ENCODE results near the gene JPH2.

Gene JPH2

DNA sequence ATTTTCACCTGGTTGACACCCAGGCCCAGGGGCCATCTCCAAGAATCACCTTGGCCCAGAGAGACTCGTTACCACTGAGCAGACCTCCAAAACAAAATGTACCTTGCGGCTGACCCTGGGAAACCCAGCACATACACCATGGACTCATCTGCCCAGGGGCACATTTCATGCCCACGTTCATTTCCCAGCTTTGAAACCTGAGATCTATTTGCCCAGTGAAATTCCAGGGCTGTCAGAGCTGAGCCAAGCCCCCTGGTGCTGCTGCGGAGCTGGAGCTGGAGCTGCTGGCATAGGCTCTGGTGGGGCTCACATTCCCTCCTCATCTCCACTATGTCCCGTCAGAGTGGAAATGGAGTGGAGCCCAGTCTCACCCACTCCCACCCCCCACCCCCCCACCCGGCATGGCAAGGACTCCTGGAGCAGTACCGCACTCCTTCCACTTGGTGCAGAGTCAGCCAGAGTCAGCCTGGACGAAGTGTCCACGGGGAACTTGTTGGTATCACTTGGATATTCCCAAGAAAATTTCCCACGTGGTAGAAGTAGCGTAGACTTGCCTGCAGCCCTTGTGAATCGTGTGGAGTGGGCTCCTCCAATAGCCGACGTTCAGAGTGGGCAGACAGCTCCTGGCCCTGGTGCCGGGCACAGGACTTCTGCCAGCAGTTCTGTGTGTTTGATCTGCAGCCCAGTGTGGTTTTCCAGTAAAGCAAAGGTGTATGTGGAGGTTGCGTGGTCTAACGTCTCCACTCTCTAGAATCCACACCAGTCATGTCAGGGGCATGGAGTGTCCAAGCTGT, 41.7 kb upstream of the JPH2 start:
- no peak for DNase-seq (ENCODE audit: extremely low read depth, low read depth)
- TF ChIP-seq, protein P1, sequence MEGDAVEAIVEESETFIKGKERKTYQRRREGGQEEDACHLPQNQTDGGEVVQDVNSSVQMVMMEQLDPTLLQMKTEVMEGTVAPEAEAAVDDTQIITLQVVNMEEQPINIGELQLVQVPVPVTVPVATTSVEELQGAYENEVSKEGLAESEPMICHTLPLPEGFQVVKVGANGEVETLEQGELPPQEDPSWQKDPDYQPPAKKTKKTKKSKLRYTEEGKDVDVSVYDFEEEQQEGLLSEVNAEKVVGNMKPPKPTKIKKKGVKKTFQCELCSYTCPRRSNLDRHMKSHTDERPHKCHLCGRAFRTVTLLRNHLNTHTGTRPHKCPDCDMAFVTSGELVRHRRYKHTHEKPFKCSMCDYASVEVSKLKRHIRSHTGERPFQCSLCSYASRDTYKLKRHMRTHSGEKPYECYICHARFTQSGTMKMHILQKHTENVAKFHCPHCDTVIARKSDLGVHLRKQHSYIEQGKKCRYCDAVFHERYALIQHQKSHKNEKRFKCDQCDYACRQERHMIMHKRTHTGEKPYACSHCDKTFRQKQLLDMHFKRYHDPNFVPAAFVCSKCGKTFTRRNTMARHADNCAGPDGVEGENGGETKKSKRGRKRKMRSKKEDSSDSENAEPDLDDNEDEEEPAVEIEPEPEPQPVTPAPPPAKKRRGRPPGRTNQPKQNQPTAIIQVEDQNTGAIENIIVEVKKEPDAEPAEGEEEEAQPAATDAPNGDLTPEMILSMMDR (IDR thresholded peaks at IDR 0.05; ENCODE audit: low read depth, low read length) = no peak

DNA sequence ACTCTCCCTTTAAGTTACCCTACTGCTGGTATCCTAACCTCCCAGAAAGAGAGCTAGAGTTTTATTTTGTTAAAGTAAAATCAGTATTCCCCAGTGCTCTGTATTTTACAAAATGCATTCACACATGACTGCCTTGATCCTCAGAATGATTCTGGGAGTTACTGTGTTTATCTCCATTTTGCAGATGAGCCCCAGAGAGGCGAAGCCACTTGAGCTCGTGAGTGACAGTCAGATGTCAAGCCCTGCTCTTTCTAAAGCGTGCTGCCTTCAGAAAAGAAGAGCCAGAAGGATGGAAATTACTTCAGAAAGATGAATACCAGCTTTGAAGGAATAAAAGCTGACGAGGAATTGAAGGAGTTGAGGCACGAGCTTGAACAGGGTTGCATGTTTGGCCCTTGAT, 37.6 kb upstream of the JPH2 start:
- TF ChIP-seq, protein P1 (IDR thresholded peaks at IDR 0.05; ENCODE audit: low read depth, low read length) = no peak
- no peak for DNase-seq (ENCODE audit: extremely low read depth, low read depth)

DNA sequence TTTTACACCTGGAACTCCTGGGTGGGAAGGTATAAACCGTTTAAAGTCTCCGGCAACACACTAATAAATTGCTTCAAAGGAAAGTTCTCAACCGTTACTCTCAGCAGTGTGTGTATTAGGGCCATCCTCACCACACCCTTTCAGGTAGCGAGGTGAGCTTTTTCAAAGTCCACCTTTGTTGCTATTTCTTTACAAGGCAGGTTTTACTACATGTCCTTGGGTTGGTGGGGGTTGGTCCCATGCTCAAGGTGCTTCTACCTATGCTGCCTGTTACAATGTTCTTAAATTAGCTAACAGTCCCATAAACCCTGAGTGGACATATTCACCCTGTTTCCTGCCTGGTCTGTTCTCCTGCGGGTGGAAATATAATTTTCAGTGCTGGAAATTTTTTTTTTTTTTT, 36.7 kb upstream of the JPH2 start:
- TF ChIP-seq, protein P1 (IDR thresholded peaks at IDR 0.05; ENCODE audit: low read depth, low read length) = no peak
- DNase-seq (ENCODE audit: extremely low read depth, low read depth) = no peak

DNA sequence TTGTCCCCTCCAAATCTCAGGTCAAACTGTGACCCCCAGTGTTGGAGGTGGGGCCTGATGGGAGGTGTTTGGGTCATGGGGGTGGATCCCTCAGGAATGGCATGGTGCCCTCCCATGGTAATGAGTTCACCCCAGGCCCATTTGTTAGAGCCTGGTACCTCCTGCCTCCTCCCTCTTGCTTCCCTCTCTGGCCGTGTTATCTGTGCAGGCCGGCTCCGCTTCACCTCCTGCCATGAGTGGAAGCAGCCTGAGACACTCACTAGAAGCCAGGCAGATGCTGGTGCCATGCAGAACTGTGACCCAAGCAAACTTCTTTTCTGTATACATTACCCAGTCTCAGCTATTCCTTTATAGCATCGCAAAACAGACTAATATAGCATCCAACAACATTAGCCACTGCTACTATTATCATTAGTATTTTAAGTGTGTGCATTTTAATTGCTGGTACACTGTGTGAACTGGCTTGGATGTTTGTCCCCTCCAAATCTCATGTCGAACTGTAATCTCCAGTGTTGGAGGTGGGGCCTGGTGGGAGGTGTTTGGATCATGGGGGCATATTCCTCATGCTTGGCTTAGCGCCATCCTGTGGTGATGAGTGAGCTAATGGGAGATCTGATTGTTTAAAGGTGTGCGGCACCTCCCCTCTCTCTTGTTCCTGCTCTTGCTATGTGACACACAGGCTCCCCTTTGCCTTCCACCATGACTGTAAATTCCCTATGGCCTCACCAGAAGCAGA, 35.8 kb upstream of the JPH2 start:
- TF ChIP-seq, protein P1 (IDR thresholded peaks at IDR 0.05; ENCODE audit: low read depth, low read length) = no peak
- DNase-seq (ENCODE audit: extremely low read depth, low read depth) = no peak

DNA sequence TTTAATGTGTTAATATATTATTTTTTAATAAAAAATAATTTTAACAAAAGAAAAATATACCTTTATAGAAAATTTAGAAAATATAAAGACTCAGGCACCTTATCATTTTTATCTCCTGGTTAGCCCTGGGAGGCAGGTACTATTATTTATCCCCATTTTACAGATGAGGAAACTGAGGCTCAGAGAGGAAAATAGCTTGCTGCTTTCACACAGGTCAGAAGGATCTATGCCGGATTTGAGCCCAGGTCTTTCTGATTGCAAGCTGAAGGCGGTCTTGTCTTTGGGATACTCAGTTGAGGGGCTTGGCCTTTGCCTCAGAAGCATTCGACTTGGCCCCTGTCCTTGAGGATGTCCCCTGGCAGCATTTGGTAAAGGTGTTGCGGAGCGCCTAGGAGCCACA, 35.0 kb upstream of the JPH2 start:
- no peak for DNase-seq (ENCODE audit: extremely low read depth, low read depth)
- TF ChIP-seq, protein P1 (IDR thresholded peaks at IDR 0.05; ENCODE audit: low read depth, low read length) = no peak

DNA sequence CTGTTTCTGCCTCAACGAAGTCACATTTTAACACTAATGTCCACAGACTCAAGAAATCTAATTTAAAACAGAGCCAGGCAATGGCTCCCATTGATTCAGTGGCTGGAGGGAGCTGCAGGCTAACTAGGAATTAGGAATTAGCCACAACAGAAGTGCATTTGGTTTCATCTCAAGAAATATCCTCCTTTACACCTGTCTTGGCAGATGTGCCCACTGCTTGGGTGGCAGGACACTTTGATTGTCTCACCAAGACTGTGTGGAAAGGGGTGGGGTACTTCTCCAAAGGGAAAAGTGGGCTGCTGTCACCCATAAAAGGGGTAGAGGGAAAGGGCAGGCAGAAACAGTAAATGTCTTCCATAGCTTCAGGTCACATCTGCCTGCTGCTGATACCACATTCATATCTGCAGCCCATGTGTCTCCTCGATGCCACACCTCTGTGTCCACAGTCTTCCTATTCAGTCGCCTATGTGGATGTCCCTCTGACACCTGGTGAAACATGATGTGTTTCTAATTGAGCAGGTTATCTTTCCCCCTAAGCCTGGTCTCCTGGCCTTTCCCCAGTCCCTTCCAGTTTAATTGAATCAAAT, 34.5 kb upstream of the JPH2 start:
- TF ChIP-seq, protein P1 (IDR thresholded peaks at IDR 0.05; ENCODE audit: low read depth, low read length) = no peak

DNA sequence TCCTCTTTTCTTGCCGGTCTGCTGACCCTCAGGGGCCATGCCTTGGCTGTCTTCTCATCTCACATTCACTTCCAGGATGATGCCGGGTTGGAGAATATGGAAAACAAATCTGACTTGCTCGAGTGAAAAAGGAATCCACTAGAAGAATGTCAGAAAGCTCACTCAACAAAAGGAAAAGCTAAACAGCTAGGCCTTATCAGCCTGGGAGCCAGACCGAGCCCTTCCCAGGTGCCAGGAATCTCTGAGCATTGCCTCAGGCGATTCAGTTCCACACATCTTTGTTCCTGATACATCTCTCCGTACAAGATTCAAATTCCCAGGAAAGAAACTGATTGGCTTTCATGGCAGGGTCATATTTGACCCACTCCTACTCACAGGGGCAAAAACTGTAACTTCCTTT, 32.8 kb upstream of the JPH2 start:
- TF ChIP-seq, protein P1 (IDR thresholded peaks at IDR 0.05; ENCODE audit: low read depth, low read length) = no peak
- DNase-seq (ENCODE audit: extremely low read depth, low read depth) = no peak

More for the DNA sequence above, 34.5 kb upstream of the JPH2 start:
- no peak for DNase-seq (ENCODE audit: extremely low read depth, low read depth)

Measured in AG09319 (cell line).